ENCODE measurements around the gene DBX1.
A peak's percentile ranks its signal among the peaks of the same experiment; 100 is the strongest.
"Not testable (repeated sequence)": the region's sequence is repeated elsewhere in the genome, so short reads cannot be mapped to it uniquely, and the experiment has no call there.

Gene DBX1

GRCh38 chr11:20132667-20133039, 27.6 kb downstream of the DBX1 start:
- no peaks in the 10 kb centered on the region for H3K79me2 ChIP-seq (ENCODE audit: insufficient read depth, low read depth)
- no peak overlapping the region for H3K4me2 ChIP-seq
- H3K36me3 ChIP-seq (ENCODE audit: insufficient read depth) = no peaks in the 10 kb centered on the region
- no peaks in the 10 kb centered on the region for H3K27me3 ChIP-seq (ENCODE audit: insufficient read depth, low read depth)
- H3K9ac ChIP-seq = no peak overlapping the region
- no peaks in the 10 kb centered on the region for H4K20me1 ChIP-seq (ENCODE audit: insufficient read depth)
- TF ChIP-seq, protein P1, sequence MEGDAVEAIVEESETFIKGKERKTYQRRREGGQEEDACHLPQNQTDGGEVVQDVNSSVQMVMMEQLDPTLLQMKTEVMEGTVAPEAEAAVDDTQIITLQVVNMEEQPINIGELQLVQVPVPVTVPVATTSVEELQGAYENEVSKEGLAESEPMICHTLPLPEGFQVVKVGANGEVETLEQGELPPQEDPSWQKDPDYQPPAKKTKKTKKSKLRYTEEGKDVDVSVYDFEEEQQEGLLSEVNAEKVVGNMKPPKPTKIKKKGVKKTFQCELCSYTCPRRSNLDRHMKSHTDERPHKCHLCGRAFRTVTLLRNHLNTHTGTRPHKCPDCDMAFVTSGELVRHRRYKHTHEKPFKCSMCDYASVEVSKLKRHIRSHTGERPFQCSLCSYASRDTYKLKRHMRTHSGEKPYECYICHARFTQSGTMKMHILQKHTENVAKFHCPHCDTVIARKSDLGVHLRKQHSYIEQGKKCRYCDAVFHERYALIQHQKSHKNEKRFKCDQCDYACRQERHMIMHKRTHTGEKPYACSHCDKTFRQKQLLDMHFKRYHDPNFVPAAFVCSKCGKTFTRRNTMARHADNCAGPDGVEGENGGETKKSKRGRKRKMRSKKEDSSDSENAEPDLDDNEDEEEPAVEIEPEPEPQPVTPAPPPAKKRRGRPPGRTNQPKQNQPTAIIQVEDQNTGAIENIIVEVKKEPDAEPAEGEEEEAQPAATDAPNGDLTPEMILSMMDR (conservative IDR thresholded peaks at IDR 0.05; ENCODE audit: low read depth, low read length) = no peak
- H2AFZ ChIP-seq (ENCODE audit: low read depth) = no peak overlapping the region
- no peaks in the 10 kb centered on the region for H3K4me1 ChIP-seq (ENCODE audit: low read depth, poor library complexity, severe bottlenecking)
- H3K4me3 ChIP-seq (IDR thresholded peaks at IDR 0.05; ENCODE audit: insufficient read depth, low read depth, low read length) = no peak overlapping the region
- H3K27ac ChIP-seq = no peak overlapping the region

DNA sequence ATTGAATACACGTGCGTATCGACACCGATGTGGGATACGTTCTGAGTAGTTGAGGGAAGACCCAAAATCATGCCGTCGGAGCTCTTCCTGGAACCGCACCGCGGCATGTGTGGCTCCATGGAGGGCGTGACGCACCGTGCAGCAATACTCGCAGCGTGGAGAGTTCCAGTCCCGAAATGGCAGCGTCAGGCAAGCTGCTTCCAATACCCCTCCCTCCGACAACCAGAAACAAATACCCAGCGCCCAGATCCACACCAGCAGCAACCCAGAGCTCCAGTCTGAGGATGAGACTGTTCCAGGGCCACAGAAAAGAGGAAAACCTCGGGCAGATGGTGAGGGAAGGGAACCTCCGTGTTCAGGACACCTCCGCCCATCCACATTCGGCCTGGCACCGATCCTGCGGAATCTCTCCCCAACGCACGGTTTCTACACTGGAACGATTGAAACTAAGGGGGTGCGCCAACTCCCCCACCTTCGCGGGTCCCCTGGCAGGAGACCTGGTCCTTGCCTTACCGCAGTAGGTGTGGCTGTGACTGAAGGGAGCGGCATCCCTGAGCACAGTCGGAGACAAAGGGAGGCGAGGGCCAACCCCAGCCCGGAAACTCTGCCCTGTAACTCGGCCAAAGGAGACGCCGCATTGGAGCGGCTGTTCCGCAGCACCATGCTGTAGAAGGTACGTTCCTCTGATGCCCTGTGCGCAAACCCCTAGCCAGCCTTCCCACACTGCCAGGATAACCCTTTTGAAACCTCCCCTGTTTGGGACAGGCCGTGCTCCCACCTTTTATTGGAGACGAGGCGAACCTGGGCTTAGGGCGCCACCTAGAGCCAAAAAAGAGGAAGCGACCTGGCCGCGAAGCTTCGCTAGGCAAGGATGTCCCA, 28.2 kb downstream of the DBX1 start:
- Histone ChIP-seq H3K36me3 (ENCODE audit: insufficient read depth) (no peaks in the 10 kb centered on the region), H2AFZ (ENCODE audit: low read depth) (no peak overlapping the region), H3K27me3 (ENCODE audit: insufficient read depth, low read depth) (no peaks in the 10 kb centered on the region), H3K27ac (no peak overlapping the region), H3K9ac (no peak overlapping the region), H3K4me3 (IDR thresholded peaks at IDR 0.05; ENCODE audit: insufficient read depth, low read depth, low read length) (no peak overlapping the region), H3K79me2 (ENCODE audit: insufficient read depth, low read depth) (no peaks in the 10 kb centered on the region), H3K4me1 (ENCODE audit: low read depth, poor library complexity, severe bottlenecking) (no peaks in the 10 kb centered on the region), H3K4me2 (no peak overlapping the region), H4K20me1 (ENCODE audit: insufficient read depth) (no peaks in the 10 kb centered on the region)
- TF ChIP-seq, protein P1 (conservative IDR thresholded peaks at IDR 0.05; ENCODE audit: low read depth, low read length) = peak; percentile 49

DNA sequence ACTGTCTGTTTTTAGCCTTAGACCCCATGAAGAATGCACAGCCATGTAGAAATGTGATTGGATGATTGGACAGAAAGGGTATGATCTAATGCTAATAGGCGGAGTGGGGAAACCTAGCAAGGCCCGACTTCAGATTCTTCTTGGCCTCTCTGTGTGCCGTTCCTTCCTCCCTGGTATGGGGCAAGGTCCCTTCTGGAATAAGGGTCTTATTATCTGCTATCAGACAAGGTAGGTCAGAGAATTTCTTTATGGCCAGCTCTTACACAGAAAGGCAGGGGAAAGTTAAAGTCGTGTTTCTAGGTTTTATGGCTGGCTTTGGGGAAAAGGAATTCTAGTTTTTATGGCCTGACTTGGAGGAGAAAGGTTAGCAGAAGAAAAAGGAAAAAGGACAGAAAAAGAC, 30.6 kb downstream of the DBX1 start:
- TF ChIP-seq, protein P1 (conservative IDR thresholded peaks at IDR 0.05; ENCODE audit: low read depth, low read length) = no peak
- no peak overlapping the region for H3K9ac ChIP-seq
- H3K79me2 ChIP-seq (ENCODE audit: insufficient read depth, low read depth) = no peaks in the 10 kb centered on the region
- no peaks in the 10 kb centered on the region for H3K36me3 ChIP-seq (ENCODE audit: insufficient read depth)
- H4K20me1 ChIP-seq (ENCODE audit: insufficient read depth) = no peaks in the 10 kb centered on the region
- H3K27me3 ChIP-seq (ENCODE audit: insufficient read depth, low read depth) = no peaks in the 10 kb centered on the region
- H3K27ac ChIP-seq = no peak overlapping the region
- no peak overlapping the region for H3K4me2 ChIP-seq
- no peak overlapping the region for H2AFZ ChIP-seq (ENCODE audit: low read depth)
- H3K4me3 ChIP-seq (IDR thresholded peaks at IDR 0.05; ENCODE audit: insufficient read depth, low read depth, low read length) = no peak overlapping the region
- no peaks in the 10 kb centered on the region for H3K4me1 ChIP-seq (ENCODE audit: low read depth, poor library complexity, severe bottlenecking)

DNA sequence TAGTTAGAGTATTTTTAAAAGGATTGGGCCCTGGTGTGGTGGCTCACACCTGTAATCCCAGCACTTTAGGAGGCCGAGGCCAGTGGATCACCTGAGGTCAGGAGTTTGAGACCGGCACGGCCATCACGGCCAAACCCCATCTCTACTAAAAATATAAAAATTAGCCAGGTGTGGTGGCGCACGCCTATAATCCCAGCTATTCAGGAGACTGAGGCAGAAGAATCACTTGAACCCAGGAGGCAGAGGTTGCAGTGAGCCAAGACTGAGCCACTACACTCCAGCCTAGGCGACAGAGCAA, 31.8 kb downstream of the DBX1 start:
- not testable (repeated sequence) for H3K36me3 ChIP-seq (ENCODE audit: insufficient read depth); H3K27me3 ChIP-seq (ENCODE audit: insufficient read depth, low read depth); H3K79me2 ChIP-seq (ENCODE audit: insufficient read depth, low read depth); H3K4me2 ChIP-seq; H2AFZ ChIP-seq (ENCODE audit: low read depth); H3K9ac ChIP-seq; H4K20me1 ChIP-seq (ENCODE audit: insufficient read depth); H3K4me3 ChIP-seq (IDR thresholded peaks at IDR 0.05; ENCODE audit: insufficient read depth, low read depth, low read length); H3K27ac ChIP-seq; H3K4me1 ChIP-seq (ENCODE audit: low read depth, poor library complexity, severe bottlenecking)
- TF ChIP-seq, protein P1 (conservative IDR thresholded peaks at IDR 0.05; ENCODE audit: low read depth, low read length) = peak; percentile 10; the same call in 1 of the 2 replicates

Data from KMS-11 (cell line).